ENCODE measurements around the gene HIPK1. TPM values are rescaled to one million over a fixed set of nuclear protein-coding genes. Genes with fewer than 3 reads are reported as not detected.

The HIPK1 gene
- total RNA-seq, 1 donor from 2014 or later = 12.7 TPM

GRCh38 chr1:113928187-113928930 lies 765 bp upstream of the HIPK1 start:
- TF ChIP-seq CTCF (conservative IDR thresholded peaks at IDR 0.05; ENCODE audit: low read depth, low read length) = no peak
- no peak for DNase-seq (ENCODE audit: low read depth)

GRCh38 chr1:113929750-113930498 lies 800 bp downstream of the HIPK1 start:
- H3K4me3 ChIP-seq (ENCODE audit: low read depth, low read length) = peak overlapping the region; percentile 64
- peak; percentile 23 for TF ChIP-seq CTCF (conservative IDR thresholded peaks at IDR 0.05; ENCODE audit: low read depth, low read length)
- no peak for DNase-seq (ENCODE audit: low read depth)

More at GRCh38 chr1:113928187-113928930, 765 bp upstream of the HIPK1 start:
- H3K4me3 ChIP-seq (ENCODE audit: low read depth, low read length) = peak overlapping the region; percentile 64

- peak overlapping the region; percentile 64 for H3K4me3 ChIP-seq (ENCODE audit: low read depth, low read length)
- no peak for TF ChIP-seq CTCF (conservative IDR thresholded peaks at IDR 0.05; ENCODE audit: low read depth, low read length)
- DNase-seq (ENCODE audit: low read depth) = no peak
These were observed 1.5 kb downstream of the HIPK1 start for GRCh38 chr1:113930499-113931161.

- H3K4me3 ChIP-seq (ENCODE audit: low read depth, low read length) = peak overlapping the region; percentile 64
- DNase-seq (ENCODE audit: low read depth) = no peak
- TF ChIP-seq CTCF (conservative IDR thresholded peaks at IDR 0.05; ENCODE audit: low read depth, low read length) = no peak
These were observed 2.3 kb downstream of the HIPK1 start for GRCh38 chr1:113931451-113931851.

GRCh38 chr1:113934006-113934405 lies 4.9 kb downstream of the HIPK1 start:
- DNase-seq (ENCODE audit: low read depth) = no peak
- TF ChIP-seq CTCF (conservative IDR thresholded peaks at IDR 0.05; ENCODE audit: low read depth, low read length) = no peak
- no peak overlapping the region for H3K4me3 ChIP-seq (ENCODE audit: low read depth, low read length)

- no peak overlapping the region for H3K4me3 ChIP-seq (ENCODE audit: low read depth, low read length)
- no peak for TF ChIP-seq CTCF (conservative IDR thresholded peaks at IDR 0.05; ENCODE audit: low read depth, low read length)
- DNase-seq (ENCODE audit: low read depth) = no peak
These were observed 5.5 kb downstream of the HIPK1 start for GRCh38 chr1:113934511-113935055.

All from epithelial cell of proximal tubule (primary cell).